Measurements from ENCODE around the gene ZNF174.

Gene ZNF174

DNA sequence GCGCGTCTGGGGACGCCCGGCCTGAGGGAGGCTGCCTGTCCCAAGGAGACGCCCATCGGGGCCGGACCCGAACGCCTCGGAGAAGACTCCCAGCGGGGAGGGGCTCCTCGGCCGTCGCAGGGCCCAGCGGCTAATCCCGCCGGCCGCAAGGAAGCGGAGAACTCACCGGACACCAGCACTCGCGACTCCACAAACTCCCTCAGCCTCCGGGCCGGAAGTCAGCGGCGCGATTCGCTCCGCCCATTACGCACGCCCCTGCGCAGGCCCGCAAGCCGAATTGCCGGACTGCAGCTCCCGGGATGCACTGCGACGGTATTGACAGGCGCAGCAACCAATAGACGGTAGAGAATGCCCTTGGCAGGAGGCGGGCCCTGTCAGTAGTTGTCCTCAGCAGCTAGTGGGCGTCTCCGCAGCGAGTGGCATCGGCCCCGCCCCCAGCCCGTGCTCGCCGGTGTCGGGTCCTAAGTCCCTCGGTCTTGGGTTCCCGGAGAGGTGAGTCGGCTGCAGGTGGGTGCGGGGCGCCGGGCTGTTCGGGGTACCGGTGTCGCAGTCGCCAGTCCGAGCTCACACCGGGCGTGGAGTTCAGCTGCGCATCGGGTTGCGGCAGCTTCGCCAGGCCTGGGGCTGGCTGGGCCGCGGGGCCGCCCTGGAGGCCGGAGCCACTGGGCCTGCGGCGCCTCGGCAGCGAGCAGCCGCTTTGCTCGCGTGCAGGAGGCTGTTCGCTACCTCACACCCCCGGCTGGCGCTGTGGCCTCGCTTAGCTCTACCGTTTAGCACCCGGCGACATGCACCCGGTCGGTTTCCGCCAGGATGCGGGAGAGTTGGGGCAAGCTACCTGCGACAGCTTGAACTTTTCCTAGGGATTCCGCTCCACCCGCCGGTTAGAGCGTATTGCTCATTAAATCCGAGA lies at the start of gene ZNF174, which contains the start of gene ZSCAN32:
Gene ZNF174 (plus strand): TSS at position 437 of the 910 bp plus-strand sequence. CDS start 790 bp downstream, outside the sequence.
Gene ZSCAN32 (minus strand): TSS at position 226 of the 910 bp plus-strand sequence. CDS start 3,447 bp downstream, outside the sequence.
- peak; percentile 96 for DNase-seq

DNA sequence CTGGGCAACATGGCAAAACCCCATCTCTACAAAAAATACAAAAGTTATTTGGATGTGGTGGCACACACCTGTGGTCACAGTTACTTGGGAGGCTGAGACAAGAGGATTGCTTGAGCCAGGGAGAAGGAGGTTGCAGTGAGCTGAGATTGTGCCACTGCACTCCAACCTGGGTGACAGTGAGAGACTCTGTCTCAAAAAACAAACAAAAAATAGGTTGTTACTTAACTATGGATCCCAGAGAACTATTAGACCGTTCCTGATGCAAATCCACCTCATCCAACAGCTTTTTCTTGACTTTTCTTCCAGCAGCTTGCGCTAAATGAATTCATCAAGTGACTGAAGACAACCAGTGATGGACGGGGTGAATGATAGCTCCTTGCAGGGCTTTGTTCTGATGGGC lies 45.4 kb upstream of the ZNF174 start, which contains the start of gene OR2C1:
Gene OR2C1 (plus strand): TSS at position 301 of the 400 bp plus-strand sequence. CDS start 52 bp downstream, at position 353.
- no peak for DNase-seq

DNA sequence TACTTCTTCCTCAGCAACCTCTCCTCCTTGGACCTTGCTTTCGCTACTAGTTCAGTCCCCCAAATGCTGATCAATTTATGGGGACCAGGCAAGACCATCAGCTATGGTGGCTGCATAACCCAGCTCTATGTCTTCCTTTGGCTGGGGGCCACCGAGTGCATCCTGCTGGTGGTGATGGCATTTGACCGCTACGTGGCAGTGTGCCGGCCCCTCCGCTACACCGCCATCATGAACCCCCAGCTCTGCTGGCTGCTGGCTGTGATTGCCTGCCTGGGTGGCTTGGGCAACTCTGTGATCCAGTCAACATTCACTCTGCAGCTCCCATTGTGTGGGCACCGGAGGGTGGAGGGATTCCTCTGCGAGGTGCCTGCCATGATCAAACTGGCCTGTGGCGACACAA lies 44.9 kb upstream of the ZNF174 start:
- no peak for DNase-seq

DNA sequence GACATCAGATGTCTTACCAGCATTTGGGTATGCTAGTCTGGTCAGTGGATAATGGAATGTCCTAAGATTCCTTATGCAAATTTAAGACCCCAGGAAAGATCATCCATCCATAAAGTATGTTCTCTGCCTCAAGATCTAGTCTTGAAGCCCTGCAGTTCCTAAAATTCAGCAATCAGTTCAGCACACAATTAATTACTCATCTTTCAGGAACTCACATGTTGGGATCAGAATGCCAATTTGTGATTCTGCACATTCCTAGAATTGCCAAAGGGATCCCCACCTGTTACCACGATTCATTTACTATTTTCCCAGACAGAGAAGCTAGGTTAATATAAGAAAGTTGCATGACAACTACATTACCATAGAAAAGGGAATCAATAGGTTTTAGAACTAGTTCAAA lies 42.1 kb upstream of the ZNF174 start:
- DNase-seq, result no peak

GRCh38 chr16:3362931-3363330 lies 38.1 kb upstream of the ZNF174 start:
- no peak for DNase-seq

- no peak for DNase-seq
These were observed 37.2 kb upstream of the ZNF174 start for GRCh38 chr16:3363793-3364192.

GRCh38 chr16:3364774-3365427 lies 36.1 kb upstream of the ZNF174 start:
- DNase-seq, result peak; percentile 91

GRCh38 chr16:3369073-3369472 lies 31.9 kb upstream of the ZNF174 start:
- no peak for DNase-seq

- no peak for DNase-seq
These were observed 25.3 kb upstream of the ZNF174 start for GRCh38 chr16:3375680-3376079.

- DNase-seq, result no peak
These were observed 23.1 kb upstream of the ZNF174 start for GRCh38 chr16:3377917-3378316.

DNA sequence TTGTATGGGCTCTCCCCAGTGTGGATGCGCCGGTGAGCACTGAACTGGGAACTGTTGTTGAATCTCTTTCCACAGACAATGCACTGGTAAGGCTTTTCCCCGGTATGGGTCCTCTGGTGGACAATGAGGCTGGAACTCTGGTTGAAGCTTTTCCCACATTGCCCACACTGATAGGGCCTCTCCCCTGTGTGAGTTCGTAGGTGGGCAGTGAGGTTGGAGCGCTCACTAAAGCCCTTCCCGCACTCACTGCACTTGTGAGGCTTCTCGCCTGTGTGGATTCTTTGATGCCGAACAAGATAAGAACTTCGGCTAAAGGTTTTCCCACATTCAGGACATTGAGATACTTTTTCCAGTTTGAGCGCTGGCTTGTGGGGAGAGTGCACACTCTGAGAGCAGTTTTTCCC lies 18.0 kb upstream of the ZNF174 start:
- no peak for DNase-seq

- DNase-seq, result no peak
These were observed 12.7 kb upstream of the ZNF174 start for GRCh38 chr16:3388325-3388724.

GRCh38 chr16:3389663-3390338 lies 11.2 kb upstream of the ZNF174 start:
- DNase-seq, result no peak

GRCh38 chr16:3400446-3400778 lies 603 bp upstream of the ZNF174 start:
- no peak for DNase-seq

DNA sequence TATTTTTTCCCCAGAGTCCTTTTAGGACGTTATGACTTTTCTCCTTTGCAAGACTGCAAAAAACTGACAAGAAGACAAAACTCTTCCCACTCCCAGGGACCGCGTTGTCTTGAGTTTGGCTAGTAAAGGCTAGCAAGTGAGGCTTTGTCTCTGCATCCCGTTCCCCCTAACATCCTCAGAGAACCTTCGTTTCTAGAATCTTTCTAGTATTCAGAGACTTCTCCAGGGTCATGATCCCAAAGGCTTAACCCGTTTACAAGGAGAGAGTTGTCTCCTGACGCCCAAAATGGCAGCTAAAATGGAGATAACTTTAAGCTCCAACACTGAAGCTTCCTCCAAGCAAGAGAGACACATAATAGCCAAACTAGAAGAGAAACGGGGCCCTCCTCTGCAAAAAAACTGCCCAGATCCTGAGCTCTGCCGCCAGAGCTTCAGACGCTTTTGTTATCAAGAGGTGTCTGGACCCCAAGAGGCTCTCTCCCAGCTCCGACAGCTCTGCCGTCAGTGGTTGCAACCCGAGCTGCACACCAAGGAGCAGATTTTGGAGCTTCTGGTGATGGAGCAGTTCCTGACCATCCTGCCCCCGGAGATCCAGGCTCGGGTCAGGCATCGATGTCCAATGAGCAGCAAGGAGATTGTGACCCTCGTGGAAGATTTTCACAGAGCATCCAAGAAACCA lies 843 bp downstream of the ZNF174 start:
- no peak for DNase-seq

DNA sequence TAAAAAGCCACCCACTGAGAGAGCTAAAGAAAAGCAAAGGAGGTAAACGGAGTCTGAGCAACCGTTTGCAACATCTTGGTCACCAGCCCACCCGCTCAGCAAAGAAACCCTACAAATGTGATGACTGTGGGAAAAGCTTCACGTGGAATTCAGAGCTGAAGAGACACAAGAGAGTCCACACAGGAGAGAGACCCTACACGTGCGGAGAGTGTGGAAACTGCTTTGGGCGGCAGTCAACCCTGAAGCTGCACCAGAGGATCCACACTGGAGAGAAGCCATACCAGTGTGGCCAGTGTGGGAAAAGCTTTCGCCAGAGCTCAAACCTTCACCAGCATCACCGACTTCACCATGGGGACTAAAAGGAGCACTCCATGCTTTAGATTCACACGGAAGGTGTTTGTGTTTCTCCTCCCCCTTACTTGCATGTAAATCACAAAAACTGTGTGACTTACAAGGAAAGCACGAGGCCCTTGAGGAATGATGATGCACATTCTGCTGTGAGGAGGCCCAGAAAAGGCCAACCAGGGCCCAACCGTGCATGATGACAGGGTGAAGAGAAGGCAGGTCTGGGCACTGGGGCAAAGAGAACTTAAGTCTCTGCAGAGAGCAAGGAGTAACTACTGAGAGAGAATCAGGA lies 7.7 kb downstream of the ZNF174 start:
- DNase-seq, result no peak

GRCh38 chr16:3413730-3414379 lies 12.8 kb downstream of the ZNF174 start:
- no peak for DNase-seq

GRCh38 chr16:3431779-3432219 lies 30.8 kb downstream of the ZNF174 start:
- DNase-seq, result no peak

- DNase-seq, result no peak
These were observed 33.4 kb downstream of the ZNF174 start for GRCh38 chr16:3434373-3434772.

GRCh38 chr16:3439637-3440036 lies 38.6 kb downstream of the ZNF174 start:
- DNase-seq, result no peak

Measured in NCI-H1436 (cell line).